H1 (cell line): ENCODE data around the gene COL6A5. TPM values are rescaled to one million over a fixed set of nuclear protein-coding genes. Genes with fewer than 3 reads are reported as not detected.

Source experiments
- CTCF ChIA-PET: fragments of 300-600 bp; sonication (Branson Sonifier 250); formaldehyde crosslinking; loops from one replicate; lab custom pipeline; 2021; ENCODE audit not compliant: partially characterized antibody; lab: Charles Lee
- POLR2A ChIA-PET: fragments of 300-600 bp; sonication (Branson Sonifier 250); formaldehyde crosslinking; loops from one replicate; lab custom pipeline; 2021; ENCODE audit warnings: inconsistent platforms; ENCODE audit not compliant: partially characterized antibody; lab: Charles Lee
- DNase-seq, 2 experiments: peaks; one replicate each; pipeline versions ENCODE4 v3.0.0 to v3.0.0-alpha.2; 2010 to 2022; ENCODE audit warnings: low spot score in 2 of 2, low read depth in 1 of 2, mixed read lengths in 1 of 2
- FAIRE-seq: peaks from 2 replicates; lab custom pipeline; 2011; peaks lifted over from hg19 to GRCh38; lab: Jason Lieb, UNC
- H2AFZ ChIP-seq: 2 replicates; pipeline ENCODE4 v1.8.1; 2012; ENCODE audit warnings: low read length, inconsistent platforms
- H2AK5ac ChIP-seq: 2 replicates; pipeline ENCODE4 v1.6.1; 2013; ENCODE audit warnings: low read depth, low read length
- H2BK120ac ChIP-seq: replicated peaks from 2 replicates; pipeline ENCODE3; 2013; ENCODE audit warnings: low read depth, low read length, inconsistent platforms
- H2BK12ac ChIP-seq: 2 replicates; pipeline ENCODE4 v1.6.1; 2013; ENCODE audit warnings: low read depth, low read length
- H2BK15ac ChIP-seq: 2 replicates; pipeline ENCODE4 v1.6.1; 2013; ENCODE audit warnings: low read length
- H2BK20ac ChIP-seq: 2 replicates; pipeline ENCODE4 v1.6.1; 2013; ENCODE audit warnings: low read length
- H2BK5ac ChIP-seq: 2 replicates; pipeline ENCODE4 v1.6.1; 2013; ENCODE audit warnings: low read depth, low read length
- H3K14ac ChIP-seq: 2 replicates; pipeline ENCODE4 v1.6.1; 2013; ENCODE audit warnings: inconsistent platforms; ENCODE audit not compliant: insufficient read length
- H3K18ac ChIP-seq: 2 replicates; pipeline ENCODE4 v1.6.1; 2013; ENCODE audit warnings: low read length; ENCODE audit errors: extremely low read depth
- H3K23ac ChIP-seq: 2 replicates; pipeline ENCODE4 v1.6.1; 2013; ENCODE audit warnings: inconsistent platforms; ENCODE audit not compliant: insufficient read length
- H3K23me2 ChIP-seq: 2 replicates; pipeline ENCODE4 v1.6.1; 2013; ENCODE audit warnings: low read depth, low read length
- H3K27ac ChIP-seq: 2 replicates; pipeline ENCODE4 v1.6.1; 2011; ENCODE audit warnings: low read depth, low read length, inconsistent platforms
- H3K27me3 ChIP-seq, 4 experiments: replicated peaks in 1 of 4; 1 replicate in 1 of 4; 2 replicates in 3 of 4; pipeline versions ENCODE4 v1.6.1 to v1.8.1; 2011 to 2013; ENCODE audit warnings: low read length in 3 of 4, mild to moderate bottlenecking in 3 of 4, inconsistent platforms in 2 of 4, mixed read lengths in 2 of 4, moderate library complexity in 1 of 4; ENCODE audit not compliant: control insufficient read depth in 3 of 4, insufficient read depth in 3 of 4; ENCODE audit errors: extremely low read depth in 1 of 4
- H3K36me3 ChIP-seq, 4 experiments: 2 replicates each; pipeline versions ENCODE4 v1.6.1 to v1.8.1; 2011 to 2013; ENCODE audit warnings: mild to moderate bottlenecking in 4 of 4, low read length in 3 of 4, moderate library complexity in 2 of 4, control low read depth in 1 of 4, inconsistent platforms in 1 of 4; ENCODE audit not compliant: insufficient read depth in 4 of 4, control insufficient read depth in 2 of 4
- H3K4ac ChIP-seq: replicated peaks from 2 replicates; pipeline ENCODE3; 2013; ENCODE audit warnings: low read length, low read depth, mixed read lengths, inconsistent platforms; ENCODE audit not compliant: insufficient read length
- H3K4me1 ChIP-seq, 4 experiments: replicated peaks in 1 of 4; 1 replicate in 1 of 4; 2 replicates in 3 of 4; pipeline versions ENCODE4 v1.6.1 to v1.8.1; 2011 to 2013; ENCODE audit warnings: low read length in 3 of 4, inconsistent platforms in 2 of 4, mixed read lengths in 1 of 4; ENCODE audit not compliant: insufficient read depth in 4 of 4, control insufficient read depth in 3 of 4
- H3K4me2 ChIP-seq, 2 experiments: 2 replicates each; pipeline versions ENCODE4 v1.6.1 to v1.8.1; 2011 to 2013; ENCODE audit warnings: low read depth in 2 of 2, low read length in 2 of 2, control low read depth in 1 of 2, inconsistent platforms in 1 of 2, mild to moderate bottlenecking in 1 of 2; ENCODE audit not compliant: insufficient read depth in 1 of 2
- H3K4me3 ChIP-seq, 4 experiments: fragments of 200-600, 300-600 bp in 1 of 4; sonication (generic), shearing (Covaris generic), sonication (Bioruptor Twin) in 1 of 4; 2 replicates each; pipeline versions ENCODE4 v1.5.1 to v1.8.1; 2011 to 2016; ENCODE audit warnings: low read length in 4 of 4, low read depth in 3 of 4, control low read depth in 2 of 4, inconsistent platforms in 2 of 4, mild to moderate bottlenecking in 2 of 4, mixed read lengths in 1 of 4, moderate library complexity in 1 of 4; ENCODE audit not compliant: insufficient read depth in 2 of 4; ENCODE audit errors: extremely low read depth in 1 of 4
- H3K56ac ChIP-seq: replicated peaks from 2 replicates; pipeline ENCODE3; 2013; ENCODE audit warnings: low read depth, mild to moderate bottlenecking, mixed read lengths, low read length, inconsistent platforms; ENCODE audit not compliant: insufficient read length
- H3K79me1 ChIP-seq: 2 replicates; pipeline ENCODE4 v1.6.1; 2013; ENCODE audit warnings: low read depth, low read length, control low read depth
- H3K79me2 ChIP-seq, 2 experiments: 2 replicates each; pipeline versions ENCODE4 v1.6.1 to v1.8.1; 2012 to 2013; ENCODE audit warnings: low read length in 2 of 2, mild to moderate bottlenecking in 2 of 2, inconsistent platforms in 1 of 2; ENCODE audit not compliant: insufficient read depth in 2 of 2, control insufficient read depth in 1 of 2
- H3K9ac ChIP-seq, 4 experiments: replicated peaks in 1 of 4; 1 replicate in 1 of 4; 2 replicates in 3 of 4; pipeline versions ENCODE4 v1.6.1 to v1.8.1; 2011 to 2013; ENCODE audit warnings: low read depth in 3 of 4, low read length in 3 of 4, control low read depth in 2 of 4, mild to moderate bottlenecking in 2 of 4, moderate library complexity in 2 of 4, inconsistent platforms in 1 of 4; ENCODE audit errors: extremely low read depth in 1 of 4
- H3K9me3 ChIP-seq, 2 experiments: 2 replicates each; pipeline versions ENCODE4 v1.6.1 to v1.8.1; 2012 to 2013; ENCODE audit warnings: mild to moderate bottlenecking in 2 of 2, moderate library complexity in 2 of 2, control low read depth in 1 of 2, inconsistent platforms in 1 of 2, low read depth in 1 of 2, low read length in 1 of 2, mixed read lengths in 1 of 2; ENCODE audit not compliant: insufficient read depth in 2 of 2
- H4K20me1 ChIP-seq, 2 experiments: replicated peaks in 1 of 2; 2 replicates each; pipeline versions ENCODE3 to v1.8.1; 2011 to 2013; ENCODE audit warnings: inconsistent platforms in 2 of 2, low read length in 2 of 2, mild to moderate bottlenecking in 1 of 2; ENCODE audit not compliant: insufficient read depth in 2 of 2, control insufficient read depth in 1 of 2
- H4K5ac ChIP-seq: 2 replicates; pipeline ENCODE4 v1.6.1; 2013; ENCODE audit warnings: low read length, low read depth, mixed read lengths, inconsistent platforms; ENCODE audit not compliant: insufficient read length
- H4K8ac ChIP-seq: 2 replicates; pipeline ENCODE4 v1.8.0; 2013; ENCODE audit warnings: mild to moderate bottlenecking, moderate library complexity, low read length, inconsistent platforms; ENCODE audit not compliant: insufficient read depth; ENCODE audit errors: extremely low read depth
- H4K91ac ChIP-seq: replicated peaks from 2 replicates; pipeline ENCODE3; 2013; ENCODE audit warnings: low read length, mixed read lengths, inconsistent platforms; ENCODE audit not compliant: insufficient read length
- CTBP2 ChIP-seq: IDR thresholded peaks from 2 replicates; pipeline ENCODE4 v1.7.0; 2011; ENCODE audit warnings: borderline replicate concordance, mild to moderate bottlenecking, moderate library complexity, mixed read lengths, low read length; ENCODE audit not compliant: insufficient read depth, insufficient read length
- GTF2F1 ChIP-seq: IDR thresholded peaks from 2 replicates; pipeline ENCODE4 v1.6.1; 2012; ENCODE audit warnings: low read depth, low read length, improper control_type of control experiment, borderline replicate concordance
- HDAC6 ChIP-seq: IDR thresholded peaks from one replicate; pipeline ENCODE4 v1.7.1; 2012; ENCODE audit warnings: low read depth, mild to moderate bottlenecking, inconsistent platforms, low read length, moderate library complexity
- MAX ChIP-seq: IDR thresholded peaks from 2 replicates; pipeline ENCODE4 v1.6.1; 2012; ENCODE audit warnings: inconsistent platforms
- RAD21 ChIP-seq, 2 experiments: IDR thresholded peaks in 1 of 2; conservative IDR thresholded peaks in 1 of 2; 2 replicates each; pipeline ENCODE4 v1.6.1; 2011; ENCODE audit warnings: low read depth in 2 of 2, low read length in 2 of 2, improper control_type of control experiment in 1 of 2, inconsistent platforms in 1 of 2, mild to moderate bottlenecking in 1 of 2, moderate library complexity in 1 of 2
- SIN3A ChIP-seq, 2 experiments: IDR thresholded peaks in 1 of 2; conservative IDR thresholded peaks in 1 of 2; 2 replicates each; pipeline ENCODE4 v1.6.1; 2011 to 2012; ENCODE audit warnings: low read length in 2 of 2, improper control_type of control experiment in 1 of 2, low read depth in 1 of 2, mild to moderate bottlenecking in 1 of 2
- SIRT6 ChIP-seq: IDR thresholded peaks from one replicate; pipeline ENCODE4 v1.7.1; 2012; ENCODE audit warnings: low read length, inconsistent platforms
- SP2 ChIP-seq: IDR thresholded peaks from 2 replicates; pipeline ENCODE4 v1.6.1; 2012; ENCODE audit warnings: mild to moderate bottlenecking, low read length, inconsistent platforms
- SP4 ChIP-seq: IDR thresholded peaks from 2 replicates; pipeline ENCODE4 v1.6.1; 2012; ENCODE audit warnings: low read length, inconsistent platforms
- TAF1 ChIP-seq: IDR thresholded peaks from 2 replicates; pipeline ENCODE4 v1.6.1; 2011; ENCODE audit warnings: mild to moderate bottlenecking, low read depth, low read length
- polyA plus RNA-seq, 7 experiments: library from polyadenylated mRNA; depleted of rRNA in 3 of 7; stranded (reverse) in 5 of 7; unstranded in 2 of 7; fragments of >200 nt in 5 of 7; fragments of 200-250 nt in 2 of 7; gene quantifications; 1 replicate in 5 of 7; 2 replicates in 1 of 7; 4 replicates in 1 of 7; pipeline versions ENCODE4 v1.2.1 to v1.2.3, GENCODE V29; 2011 to 2013; ENCODE audit warnings: missing spikeins in 2 of 7, mixed read lengths in 2 of 7
- total RNA-seq: library from RNA; stranded (reverse); fragmentation: NEBNext Ultra II Directional; extraction: Animal tissue kit (Norgen Biotek cat#: 25700); gene quantifications from 2 replicates; pipeline ENCODE4 v1.2.1, GENCODE V29; 2021

Gene COL6A5
- total and polyA plus RNA-seq, 2 of the 8 experiments (the other 6 are each of a cell fraction or from before 2014, with no cell fraction given), result 0.05 to 0.06 TPM

GRCh38 chr3:130411320-130411719 is 65.8 kb downstream of the COL6A5 start:
- H3K4me3 ChIP-seq, result no peak overlapping the region
- no peak overlapping the region for H3K4ac ChIP-seq
- H3K9me3 ChIP-seq, result peaks cover 8 to 10% of the 10 kb centered on the region in 2 experiments; a peak in 2 of 4 replicates
- no peak overlapping the region for H2BK5ac ChIP-seq
- H3K27ac ChIP-seq, result no peak overlapping the region
- H4K91ac ChIP-seq, result no peak overlapping the region
- H3K79me2 ChIP-seq, result no peaks in the 10 kb centered on the region
- no peak overlapping the region for H2BK15ac ChIP-seq
- no peak overlapping the region for H3K9ac ChIP-seq
- H3K79me1 ChIP-seq, result no peaks in the 10 kb centered on the region
- no peak overlapping the region for H4K5ac ChIP-seq
- no peak for FAIRE-seq
- no peak overlapping the region for H3K18ac ChIP-seq
- H3K4me2 ChIP-seq, result no peak overlapping the region
- H3K27me3 ChIP-seq, result peaks cover 0 to under 1% (median 0%) of the 10 kb centered on the region in 4 experiments; a peak in 2 of 7 replicates
- ChIA-PET CTCF (interaction anchor here (0.6 to 1.2 kb wide), 2 partner anchors 13 to 50 kb away, joined by 3 read pairs; no protein-coding TSS in a partner anchor), POLR2A (no interaction called here)
- H2BK20ac ChIP-seq, result no peak overlapping the region
- no peak overlapping the region for H4K8ac ChIP-seq
- no peak overlapping the region for H2AK5ac ChIP-seq
- DNase-seq, result no peak
- no peak overlapping the region for H3K23ac ChIP-seq
- no peaks in the 10 kb centered on the region for H4K20me1 ChIP-seq
- no peak overlapping the region for H3K14ac ChIP-seq
- H3K56ac ChIP-seq, result no peak overlapping the region
- H2BK120ac ChIP-seq, result no peak overlapping the region
- H2BK12ac ChIP-seq, result no peak overlapping the region
- no peaks in the 10 kb centered on the region for H3K23me2 ChIP-seq
- TF ChIP-seq TAF1 (no peak), MAX (no peak), SP4 (no peak), RAD21 (IDR thresholded peaks at IDR 0.05 in 1 of 2, conservative IDR thresholded peaks at IDR 0.05 in 1 of 2; ENCODE audit: low read depth in 2 of 2, low read length in 2 of 2) (no peak), GTF2F1 (no peak), SIN3A (conservative IDR thresholded peaks at IDR 0.05 in 1 of 2, IDR thresholded peaks at IDR 0.05 in 1 of 2; ENCODE audit: low read depth in 1 of 2, low read length in 2 of 2) (no peak), HDAC6 (no peak), SP2 (no peak), SIRT6 (no peak), CTBP2 (no peak)
- TF ChIP-seq, all 59 proteins: peak for 0
- Histone ChIP-seq H2AFZ (no peak overlapping the region), H3K4me1 (no peaks in the 10 kb centered on the region), H3K36me3 (no peaks in the 10 kb centered on the region)
